Left ventricle myocardium inferior (tissue), 1 donor: Measurements from ENCODE around the gene MAPK10. TPM values are rescaled to one million over a fixed set of nuclear protein-coding genes. Genes with fewer than 3 reads are reported as not detected.
"Not testable (repeated sequence)": the region's sequence is repeated elsewhere in the genome, so short reads cannot be mapped to it uniquely, and the experiment has no call there.

Experiments
- DNase-seq: peaks from one replicate; pipeline ENCODE4 v3.0.0-alpha.2; 2020
- H3K27ac ChIP-seq: fragments of 200-600 bp; replicated peaks from 2 replicates; pipeline ENCODE4 v1.8.0; 2021
- H3K27me3 ChIP-seq: fragments of 200-600 bp; 2 replicates; pipeline ENCODE4 v1.8.0; 2021; ENCODE audit warnings: low read depth
- H3K36me3 ChIP-seq: fragments of 200-600 bp; 2 replicates; pipeline ENCODE4 v1.8.0; 2021
- H3K4me1 ChIP-seq: fragments of 200-600 bp; 2 replicates; pipeline ENCODE4 v1.8.0; 2021
- H3K4me3 ChIP-seq: fragments of 200-600 bp; 2 replicates; pipeline ENCODE4 v1.8.0; 2021; ENCODE audit warnings: mild to moderate bottlenecking, moderate library complexity
- H3K9me3 ChIP-seq: fragments of 200-600 bp; replicated peaks from 2 replicates; pipeline ENCODE4 v1.8.0; 2021
- intact Hi-C: fragments of 100-400 bp; cut with micrococcal nuclease; formaldehyde crosslinking; loops from one replicate; pipeline ENCODE4 v1.11.0; 2022
- total RNA-seq: library from RNA; stranded (reverse); fragmentation: NEBNext Ultra II Directional; extraction: Animal tissue kit (Norgen Biotek cat#: 25700); gene quantifications from one replicate; pipeline ENCODE4 v1.2.1, GENCODE V29; 2021
- TF ChIP-seq, protein P1 (sequence below): fragments of 200-600 bp; IDR thresholded peaks from 2 replicates; pipeline ENCODE4 v1.8.0; 2021; ENCODE audit warnings: antibody characterized with exemption, mild to moderate bottlenecking, borderline replicate concordance
- donor health status: DM: no; HTN: yes; CAD: no; lungs with severe emphysema.

MAPK10 gene
- total RNA-seq, 1 donor from 2014 or later, result 4.0 TPM

DNA sequence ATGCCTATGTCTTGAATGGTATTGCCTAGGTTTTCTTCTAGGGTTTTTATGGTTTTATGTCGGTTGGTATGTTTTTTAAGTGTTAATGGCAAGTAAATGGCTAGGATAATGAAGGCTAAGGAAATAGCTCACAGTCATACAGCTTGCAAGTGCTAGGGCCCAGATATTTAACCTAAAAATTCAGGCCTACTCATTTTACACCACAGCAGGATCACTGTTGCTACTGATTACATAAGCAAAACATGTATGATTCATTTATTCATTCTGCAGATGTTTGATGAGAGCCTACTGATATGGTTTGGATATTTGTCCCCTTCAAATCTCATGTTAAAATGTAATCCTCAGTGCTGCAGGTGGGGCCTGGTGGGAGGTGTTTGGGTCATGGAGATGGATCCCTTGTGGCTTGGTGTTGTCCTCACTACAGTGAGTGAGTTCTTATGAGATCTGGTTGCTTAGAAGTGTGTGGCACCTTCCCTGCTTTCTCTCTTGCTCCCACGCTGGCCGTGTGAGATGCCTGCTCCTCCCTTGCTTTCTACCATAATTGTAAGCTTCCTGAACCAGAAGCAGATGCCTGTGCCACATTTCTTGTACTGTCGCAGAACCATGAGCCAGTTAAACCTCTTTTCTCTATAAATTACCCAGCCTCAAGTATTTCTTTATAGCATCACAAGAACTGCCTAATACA, 175.5 kb downstream of the MAPK10 start:
- no peaks in the 10 kb centered on the region for H3K27me3 ChIP-seq
- H3K9me3 ChIP-seq, result peaks cover 33% of the 10 kb centered on the region
- H3K4me1 ChIP-seq, result no peaks in the 10 kb centered on the region
- no peak overlapping the region for H3K4me3 ChIP-seq
- no peak for DNase-seq
- H3K27ac ChIP-seq, result no peak overlapping the region
- intact Hi-C loops, result no loop called here
- TF ChIP-seq, protein P1, sequence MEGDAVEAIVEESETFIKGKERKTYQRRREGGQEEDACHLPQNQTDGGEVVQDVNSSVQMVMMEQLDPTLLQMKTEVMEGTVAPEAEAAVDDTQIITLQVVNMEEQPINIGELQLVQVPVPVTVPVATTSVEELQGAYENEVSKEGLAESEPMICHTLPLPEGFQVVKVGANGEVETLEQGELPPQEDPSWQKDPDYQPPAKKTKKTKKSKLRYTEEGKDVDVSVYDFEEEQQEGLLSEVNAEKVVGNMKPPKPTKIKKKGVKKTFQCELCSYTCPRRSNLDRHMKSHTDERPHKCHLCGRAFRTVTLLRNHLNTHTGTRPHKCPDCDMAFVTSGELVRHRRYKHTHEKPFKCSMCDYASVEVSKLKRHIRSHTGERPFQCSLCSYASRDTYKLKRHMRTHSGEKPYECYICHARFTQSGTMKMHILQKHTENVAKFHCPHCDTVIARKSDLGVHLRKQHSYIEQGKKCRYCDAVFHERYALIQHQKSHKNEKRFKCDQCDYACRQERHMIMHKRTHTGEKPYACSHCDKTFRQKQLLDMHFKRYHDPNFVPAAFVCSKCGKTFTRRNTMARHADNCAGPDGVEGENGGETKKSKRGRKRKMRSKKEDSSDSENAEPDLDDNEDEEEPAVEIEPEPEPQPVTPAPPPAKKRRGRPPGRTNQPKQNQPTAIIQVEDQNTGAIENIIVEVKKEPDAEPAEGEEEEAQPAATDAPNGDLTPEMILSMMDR, result no peak
- no peaks in the 10 kb centered on the region for H3K36me3 ChIP-seq

DNA sequence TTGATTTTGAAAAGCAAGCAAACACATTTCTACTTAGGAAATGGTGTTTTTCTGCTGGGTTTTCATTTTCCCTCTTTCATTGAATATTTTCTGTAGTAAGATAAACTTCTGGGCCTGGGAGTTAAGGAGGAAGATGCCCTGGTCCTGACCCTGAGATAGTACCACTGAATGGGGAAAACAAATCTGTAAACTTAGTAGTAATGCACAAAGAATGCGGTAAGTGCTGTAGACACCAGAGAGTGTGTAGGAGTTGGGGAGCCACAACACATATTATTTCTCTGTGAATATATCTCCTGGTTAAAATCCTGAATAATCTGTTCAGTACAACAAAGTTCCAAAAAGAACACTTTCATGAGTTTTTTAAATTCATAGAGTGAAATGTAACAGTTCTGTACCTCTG, 178.3 kb downstream of the MAPK10 start:
- Histone ChIP-seq H3K36me3 (no peaks in the 10 kb centered on the region), H3K9me3 (peaks cover 25% of the 10 kb centered on the region), H3K4me1 (no peaks in the 10 kb centered on the region), H3K4me3 (no peak overlapping the region), H3K27me3 (no peaks in the 10 kb centered on the region), H3K27ac (no peak overlapping the region)
- intact Hi-C loops, result no loop called here
- no peak for DNase-seq
- TF ChIP-seq, protein P1, result no peak

DNA sequence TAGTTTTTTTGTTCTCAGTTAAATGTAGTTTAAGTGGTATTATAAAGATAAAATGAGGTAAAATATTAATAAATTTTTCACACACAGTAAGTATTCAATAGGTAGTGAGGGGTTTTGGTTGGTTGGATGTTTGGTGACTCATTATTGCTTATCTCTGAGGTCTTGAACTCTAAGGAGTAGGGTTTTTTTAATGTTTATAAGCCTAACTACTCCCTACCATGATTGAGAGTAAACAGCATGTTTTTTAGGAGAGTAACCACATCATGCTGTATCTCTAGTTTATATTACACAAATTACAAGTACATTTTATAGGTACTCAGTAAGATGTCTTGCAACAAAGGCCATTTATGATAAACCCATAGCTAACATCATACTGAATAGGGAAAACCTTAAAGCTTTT, 181.6 kb downstream of the MAPK10 start:
- TF ChIP-seq, protein P1, result no peak
- H3K4me1 ChIP-seq, result no peaks in the 10 kb centered on the region
- DNase-seq, result no peak
- H3K27ac ChIP-seq, result no peak overlapping the region
- H3K4me3 ChIP-seq, result no peak overlapping the region
- no peaks in the 10 kb centered on the region for H3K36me3 ChIP-seq
- H3K27me3 ChIP-seq, result no peaks in the 10 kb centered on the region
- peaks cover 25% of the 10 kb centered on the region for H3K9me3 ChIP-seq
- intact Hi-C loops, result no loop called here

DNA sequence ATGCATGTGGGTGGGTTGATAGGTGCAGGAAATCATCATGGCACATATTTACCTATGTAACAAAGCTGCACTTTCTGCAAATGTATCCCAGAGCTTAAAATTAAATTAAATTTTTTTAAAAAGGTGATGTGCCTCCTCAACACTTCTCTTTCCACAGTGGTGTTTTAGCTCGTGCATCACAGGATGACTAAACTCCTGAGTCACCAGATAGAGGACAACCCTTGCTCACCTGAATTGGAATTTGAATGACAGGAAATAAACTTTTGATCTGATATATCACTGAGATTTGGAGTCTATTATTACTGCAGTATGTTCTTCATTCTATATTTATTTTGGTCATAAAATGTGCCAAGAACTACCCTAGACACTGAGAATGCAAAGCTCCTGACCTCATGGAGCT, 185.3 kb downstream of the MAPK10 start:
- intact Hi-C loops, result no loop called here
- TF ChIP-seq, protein P1, result no peak
- Histone ChIP-seq H3K27me3 (no peaks in the 10 kb centered on the region), H3K4me1 (no peaks in the 10 kb centered on the region), H3K4me3 (no peak overlapping the region), H3K36me3 (no peaks in the 10 kb centered on the region), H3K9me3 (peaks cover 12% of the 10 kb centered on the region), H3K27ac (no peak overlapping the region)
- DNase-seq, result no peak

DNA sequence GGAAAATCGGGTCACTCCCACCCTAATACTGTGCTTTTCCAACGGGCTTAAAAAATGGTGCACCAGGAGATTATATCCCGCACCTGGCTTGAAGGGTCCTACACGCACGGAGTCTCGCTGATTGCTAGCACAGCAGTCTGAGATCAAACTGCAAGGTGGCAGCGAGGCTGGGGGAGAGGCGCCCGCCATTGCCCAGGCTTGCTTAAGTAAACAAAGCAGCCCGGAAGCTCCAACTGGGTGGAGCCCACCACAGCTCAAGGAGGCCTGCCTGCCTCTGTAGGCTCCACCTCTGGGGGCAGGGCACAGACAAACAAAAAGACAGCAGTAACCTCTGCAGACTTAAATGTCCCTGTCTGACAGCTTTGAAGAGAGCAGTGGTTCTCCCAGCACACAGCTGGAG, 191.5 kb downstream of the MAPK10 start:
- DNase-seq, result not testable (repeated sequence)

DNA sequence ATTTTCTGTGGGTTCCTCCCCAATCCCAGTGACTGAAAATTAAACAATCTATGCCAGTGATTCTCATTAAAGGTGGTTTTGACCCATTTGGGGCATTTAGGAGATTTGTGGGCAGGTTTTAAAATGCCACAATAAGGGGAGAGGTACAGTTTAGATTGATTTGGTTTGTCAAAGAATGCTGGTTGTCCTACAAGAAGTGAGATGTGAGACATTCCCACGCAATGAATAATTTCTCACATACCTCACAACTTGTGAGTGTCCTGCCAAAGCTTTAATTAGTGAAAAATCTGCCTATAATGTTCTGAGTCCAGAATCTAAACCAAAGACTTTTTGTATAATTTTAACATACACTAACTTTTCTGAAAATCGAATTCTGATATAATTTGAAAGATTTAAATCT, 199.4 kb downstream of the MAPK10 start:
- Histone ChIP-seq H3K4me1 (no peaks in the 10 kb centered on the region), H3K9me3 (no peaks in the 10 kb centered on the region), H3K27ac (no peak overlapping the region), H3K27me3 (no peaks in the 10 kb centered on the region), H3K4me3 (no peak overlapping the region), H3K36me3 (no peaks in the 10 kb centered on the region)
- intact Hi-C loops, result no loop called here
- no peak for DNase-seq
- TF ChIP-seq, protein P1, result no peak

More for the DNA sequence above, 191.5 kb downstream of the MAPK10 start:
- H3K27ac ChIP-seq, H3K27me3 ChIP-seq, H3K36me3 ChIP-seq, intact Hi-C loops, H3K4me3 ChIP-seq, H3K4me1 ChIP-seq: not testable (repeated sequence)
- peaks cover 12% of the 10 kb centered on the region for H3K9me3 ChIP-seq
